ENCODE results near the gene PDE6A. TPM values are rescaled to one million over a fixed set of nuclear protein-coding genes. Genes with fewer than 3 reads are reported as not detected.

Gene PDE6A
- total RNA-seq, 1 experiment from 2014 or later = 0.42 TPM

GRCh38 chr5:149938791-149939358 lies 5.7 kb downstream of the PDE6A start:
- intact Hi-C loops (cut with micrococcal nuclease) = loop anchor here (1.0 to 2.0 kb wide), 3 partner anchors 21 to 42 kb away; partner anchors contain the start of gene SLC26A2
- no TSS peak for BruUV-seq (replicated peaks)
- peak overlapping the region; percentile 98 for H3K27ac Mint-ChIP-seq (ENCODE audit: low read depth, unreplicated experiment)
- no peak for TF ChIP-seq CTCF (IDR thresholded peaks at IDR 0.05; ENCODE audit: unreplicated experiment)
- peaks cover 77% of the 10 kb centered on the region for H3K4me1 Mint-ChIP-seq (ENCODE audit: insufficient read depth, unreplicated experiment)
- no peaks in the 10 kb centered on the region for H3K9me3 Mint-ChIP-seq (ENCODE audit: unreplicated experiment)
- DNase-seq (ENCODE audit: unreplicated experiment) = peak; percentile 100
- H3K36me3 Mint-ChIP-seq (ENCODE audit: insufficient read depth, unreplicated experiment) = peaks cover 8% of the 10 kb centered on the region
- ChIA-PET CTCF (interaction anchor here (0.6 to 2.1 kb wide), 17 partner anchors 8 to 329 kb away, joined by 3 to 14 read pairs (median 4); partner anchors contain the start of gene SLC26A2), POLR2A (interaction anchor here (0.7 to 2.6 kb wide), 23 partner anchors 10 to 961 kb away, joined by 3 to 58 read pairs (median 5); partner anchors contain the start of gene SLC26A2)
- peak overlapping the region; percentile 55 for H3K4me3 Mint-ChIP-seq (ENCODE audit: unreplicated experiment)
- H3K27me3 Mint-ChIP-seq (ENCODE audit: insufficient read depth, unreplicated experiment) = no peaks in the 10 kb centered on the region

GRCh38 chr5:149938279-149938678 lies 6.3 kb downstream of the PDE6A start:
- Mint-ChIP-seq H3K4me1 (ENCODE audit: insufficient read depth, unreplicated experiment) (peaks cover 77% of the 10 kb centered on the region), H3K27ac (ENCODE audit: low read depth, unreplicated experiment) (peak overlapping the region; percentile 98)

GRCh38 chr5:149937610-149938009 lies 7.0 kb downstream of the PDE6A start:
- Mint-ChIP-seq H3K36me3 (ENCODE audit: insufficient read depth, unreplicated experiment) (peaks cover 8% of the 10 kb centered on the region), H3K4me1 (ENCODE audit: insufficient read depth, unreplicated experiment) (peaks cover 77% of the 10 kb centered on the region), H3K27me3 (ENCODE audit: insufficient read depth, unreplicated experiment) (no peaks in the 10 kb centered on the region), H3K4me3 (ENCODE audit: unreplicated experiment) (peak overlapping the region; percentile 43), H3K27ac (ENCODE audit: low read depth, unreplicated experiment) (peak overlapping the region; percentile 98), H3K9me3 (ENCODE audit: unreplicated experiment) (no peaks in the 10 kb centered on the region)
- CTCF ChIA-PET = interaction anchor here (0.5 to 8.9 kb wide), 7 partner anchors 14 to 281 kb away, joined by 3 to 105 read pairs (median 10); partner anchors contain the start of gene SLC26A2
- BruUV-seq (replicated peaks) = no TSS peak
- POLR2A ChIA-PET = interaction anchor here (0.6 to 6.3 kb wide), 19 partner anchors 11 to 304 kb away, joined by 3 to 138 read pairs (median 9); partner anchors contain the start of gene SLC26A2
- TF ChIP-seq CTCF (IDR thresholded peaks at IDR 0.05; ENCODE audit: unreplicated experiment) = no peak
- DNase-seq (ENCODE audit: unreplicated experiment) = peak; percentile 92
- intact Hi-C loops (cut with micrococcal nuclease) = loop anchor here (2.0 kb wide), 2 partner anchors 21 to 41 kb away; no protein-coding TSS in a partner anchor

More at GRCh38 chr5:149938279-149938678, 6.3 kb downstream of the PDE6A start:
- TF ChIP-seq CTCF (IDR thresholded peaks at IDR 0.05; ENCODE audit: unreplicated experiment) = no peak
- intact Hi-C loops (cut with micrococcal nuclease) = loop anchor here (2.0 kb wide), 2 partner anchors 21 to 41 kb away; no protein-coding TSS in a partner anchor
- Mint-ChIP-seq H3K36me3 (ENCODE audit: insufficient read depth, unreplicated experiment) (peaks cover 8% of the 10 kb centered on the region), H3K27me3 (ENCODE audit: insufficient read depth, unreplicated experiment) (no peaks in the 10 kb centered on the region), H3K4me3 (ENCODE audit: unreplicated experiment) (peak overlapping the region; percentile 43), H3K9me3 (ENCODE audit: unreplicated experiment) (no peaks in the 10 kb centered on the region)
- peak; percentile 99 for DNase-seq (ENCODE audit: unreplicated experiment)
- ChIA-PET CTCF (no interaction called here), POLR2A (no interaction called here)
- no TSS peak for BruUV-seq (replicated peaks)

GRCh38 chr5:149936700-149937091 lies 7.9 kb downstream of the PDE6A start:
- H3K36me3 Mint-ChIP-seq (ENCODE audit: insufficient read depth, unreplicated experiment) = peaks cover 8% of the 10 kb centered on the region
- no peaks in the 10 kb centered on the region for H3K27me3 Mint-ChIP-seq (ENCODE audit: insufficient read depth, unreplicated experiment)
- CTCF ChIA-PET = interaction anchor here (0.5 to 8.9 kb wide), 21 partner anchors 11 to 387 kb away, joined by 3 to 105 read pairs (median 5); partner anchors contain the start of gene SLC26A2
- H3K4me1 Mint-ChIP-seq (ENCODE audit: insufficient read depth, unreplicated experiment) = peaks cover 69% of the 10 kb centered on the region
- intact Hi-C loops (cut with micrococcal nuclease) = no loop called here
- H3K4me3 Mint-ChIP-seq (ENCODE audit: unreplicated experiment) = peak overlapping the region; percentile 4
- no peaks in the 10 kb centered on the region for H3K9me3 Mint-ChIP-seq (ENCODE audit: unreplicated experiment)
- DNase-seq (ENCODE audit: unreplicated experiment) = peak; percentile 27
- POLR2A ChIA-PET = interaction anchor here (0.7 to 6.3 kb wide), 32 partner anchors 8 to 851 kb away, joined by 3 to 138 read pairs (median 4); partner anchors contain the start of genes HMGXB3, PDE6A, SLC26A2 and TIGD6
- H3K27ac Mint-ChIP-seq (ENCODE audit: low read depth, unreplicated experiment) = peak overlapping the region; percentile 98
- no peak for TF ChIP-seq CTCF (IDR thresholded peaks at IDR 0.05; ENCODE audit: unreplicated experiment)
- BruUV-seq (replicated peaks) = no TSS peak

Measured in MCF 10A (cell line).